SW480 (cell line): ENCODE measurements around the gene TSPAN14.
A peak's percentile ranks its signal among the peaks of the same experiment; 100 is the strongest.
"Not testable (repeated sequence)": the region's sequence is repeated elsewhere in the genome, so short reads cannot be mapped to it uniquely, and the experiment has no call there.

Experiments used
- DNase-seq: peaks from one replicate; pipeline ENCODE4 v3.0.0-alpha.2; 2016; ENCODE audit warnings: low spot score

Gene TSPAN14

GRCh38 chr10:80453842-80454512 is at the start of gene TSPAN14:
Gene TSPAN14 (plus strand): TSS chr10:80454310. CDS start chr10:80489234, 34,924 bp downstream.
- peak; percentile 69 for DNase-seq

- DNase-seq, result no peak
Measured at GRCh38 chr10:80405035-80405434, 49.1 kb upstream of the TSPAN14 start.

- no peak for DNase-seq
Measured at GRCh38 chr10:80405626-80406025, 48.5 kb upstream of the TSPAN14 start.

GRCh38 chr10:80406204-80406603 is 47.9 kb upstream of the TSPAN14 start:
- DNase-seq, result no peak

GRCh38 chr10:80407812-80408241 is 46.3 kb upstream of the TSPAN14 start:
- DNase-seq, result peak; percentile 82

- peak; percentile 65 for DNase-seq
Measured at GRCh38 chr10:80408242-80409101, 45.6 kb upstream of the TSPAN14 start, which contains the start of gene PRXL2A. Gene PRXL2A (plus strand): TSS chr10:80408551. CDS start chr10:80420468, 11,917 bp downstream.

- DNase-seq, result no peak
Measured at GRCh38 chr10:80409121-80409520, 45.0 kb upstream of the TSPAN14 start.

- no peak for DNase-seq
Measured at GRCh38 chr10:80410122-80410521, 44.0 kb upstream of the TSPAN14 start.

- DNase-seq, result no peak
Measured at GRCh38 chr10:80410578-80411145, 43.4 kb upstream of the TSPAN14 start.

- DNase-seq, result no peak
Measured at GRCh38 chr10:80411267-80411668, 42.8 kb upstream of the TSPAN14 start.

- no peak for DNase-seq
Measured at GRCh38 chr10:80411681-80412220, 42.4 kb upstream of the TSPAN14 start.

GRCh38 chr10:80412486-80412885 is 41.6 kb upstream of the TSPAN14 start:
- no peak for DNase-seq

GRCh38 chr10:80413271-80413996 is 40.7 kb upstream of the TSPAN14 start:
- no peak for DNase-seq

GRCh38 chr10:80414142-80414895 is 39.8 kb upstream of the TSPAN14 start:
- no peak for DNase-seq

GRCh38 chr10:80415734-80416478 is 38.2 kb upstream of the TSPAN14 start:
- DNase-seq, result no peak

- DNase-seq, result no peak
Measured at GRCh38 chr10:80416479-80417098, 37.5 kb upstream of the TSPAN14 start.

GRCh38 chr10:80417256-80417655 is 36.9 kb upstream of the TSPAN14 start:
- DNase-seq, result not testable (repeated sequence)

- no peak for DNase-seq
Measured at GRCh38 chr10:80421050-80421706, 32.9 kb upstream of the TSPAN14 start.
